IPS DF 4.7 (cell line): ENCODE measurements around the gene TRIM3.

ENCODE experiments used
- DNase-seq: peaks from one replicate; pipeline ENCODE4 v3.0.0-alpha.2; 2013; ENCODE audit warnings: low spot score; ENCODE audit errors: extremely low read depth

The TRIM3 gene

GRCh38 chr11:6402561-6402981, 71.2 kb downstream of the TRIM3 start:
- no peak for DNase-seq

GRCh38 chr11:6402061-6402470, 71.7 kb downstream of the TRIM3 start:
- DNase-seq: no peak

- no peak for DNase-seq
These were observed 72.3 kb downstream of the TRIM3 start for GRCh38 chr11:6401464-6401863.

GRCh38 chr11:6400431-6401345, 73.1 kb downstream of the TRIM3 start:
- no peak for DNase-seq
